ENCODE measurements around the gene ATP13A4.

The ATP13A4 gene

GRCh38 chr3:193554811-193555210, at the start of gene ATP13A4:
ATP13A4 (minus strand) TSS chr3:193554895; CDS start chr3:193554799, 96 bp downstream.
- no peak within 1 kb of the TSS for H3K4me3 ChIP-seq (ENCODE audit: low read depth, low read length)

DNA sequence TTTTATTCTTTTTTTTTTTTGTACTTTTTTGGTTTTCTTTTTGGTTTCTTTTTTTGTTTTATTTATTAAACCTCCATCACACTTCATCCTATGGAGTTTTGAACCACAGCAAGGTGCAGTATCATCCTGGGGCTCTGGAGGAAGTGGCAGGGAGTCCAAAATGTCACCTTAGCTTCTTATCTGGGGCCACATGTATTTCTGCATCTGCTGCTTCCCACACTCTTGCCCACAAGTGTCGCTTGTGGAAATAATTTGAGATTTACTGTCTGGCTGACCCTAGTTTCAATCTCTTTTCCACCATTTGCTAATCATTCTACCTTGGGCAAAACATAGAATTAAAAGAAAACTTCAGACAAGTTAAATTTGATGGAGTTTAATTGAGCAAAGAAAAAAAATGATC, 44.7 kb upstream of the ATP13A4 start:
- no peak overlapping the region for H3K4me3 ChIP-seq (ENCODE audit: low read depth, low read length)

- H3K4me3 ChIP-seq (ENCODE audit: low read depth, low read length), result no peak overlapping the region
These were observed 43.5 kb upstream of the ATP13A4 start for GRCh38 chr3:193598202-193598601.

- no peak overlapping the region for H3K4me3 ChIP-seq (ENCODE audit: low read depth, low read length)
These were observed 41.3 kb upstream of the ATP13A4 start for GRCh38 chr3:193595939-193596487.

DNA sequence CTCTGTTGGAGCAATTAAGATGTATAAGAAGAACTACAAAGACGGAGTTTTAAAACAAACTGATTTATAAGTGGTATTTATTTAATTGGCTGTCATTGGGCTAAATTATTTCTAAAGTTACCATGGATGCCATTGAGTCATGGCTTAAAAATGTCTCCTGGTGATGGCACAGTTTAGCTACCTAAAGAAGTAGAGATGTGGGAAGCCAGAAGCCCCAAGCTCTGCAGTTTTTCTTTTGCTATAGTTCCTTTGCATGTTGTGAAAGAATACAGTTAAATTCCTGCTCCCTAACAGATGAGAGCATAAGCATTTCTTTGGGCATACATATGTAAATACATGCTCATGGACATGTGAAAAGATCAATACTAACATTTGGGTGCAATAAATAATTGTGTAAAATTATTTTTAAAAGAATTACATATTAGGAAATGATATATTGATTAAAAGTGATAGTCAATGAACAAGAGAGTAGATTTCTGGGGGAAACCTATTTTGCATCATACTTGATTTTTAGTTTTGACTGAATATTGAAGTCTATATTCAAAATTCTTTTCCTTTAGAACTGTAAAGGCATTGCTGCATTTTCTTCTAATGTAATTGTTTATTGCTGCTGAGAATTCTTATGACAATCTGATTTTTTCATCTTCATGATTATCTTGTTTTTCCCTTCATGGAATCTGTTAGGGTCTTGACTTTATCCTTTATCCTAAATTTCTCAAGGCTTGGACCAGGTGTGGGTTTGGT, 40.4 kb upstream of the ATP13A4 start:
- no peak overlapping the region for H3K4me3 ChIP-seq (ENCODE audit: low read depth, low read length)

DNA sequence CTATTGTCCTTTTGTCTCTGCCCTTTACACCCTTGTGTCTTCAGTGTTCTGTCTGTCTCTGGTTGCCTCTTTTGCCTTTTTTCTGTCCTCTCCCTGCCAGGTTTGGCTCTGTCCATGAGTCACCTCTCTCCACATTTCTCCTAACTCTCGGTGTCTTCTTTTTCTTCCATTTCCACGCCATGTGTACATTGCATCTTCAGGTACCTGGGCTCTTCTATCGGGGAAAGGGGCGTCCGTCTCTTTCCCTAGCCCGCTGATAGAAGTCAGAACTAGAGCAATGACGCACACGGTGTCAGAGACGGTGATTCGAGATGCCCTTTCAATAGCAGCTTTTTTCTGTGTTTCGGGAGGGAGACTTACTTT, 39.0 kb upstream of the ATP13A4 start:
- peak overlapping the region; percentile 89 for H3K4me3 ChIP-seq (ENCODE audit: low read depth, low read length)

- H3K4me3 ChIP-seq (ENCODE audit: low read depth, low read length), result peak within 1 kb of the TSS; percentile 89
These were observed 38.4 kb upstream of the ATP13A4 start, which contains the start of gene OPA1 for GRCh38 chr3:193592841-193593667. OPA1 (plus strand) TSS chr3:193593208; CDS start chr3:193593378, 170 bp downstream.

- H3K4me3 ChIP-seq (ENCODE audit: low read depth, low read length), result no peak overlapping the region
These were observed 35.6 kb upstream of the ATP13A4 start for GRCh38 chr3:193590088-193590856.

DNA sequence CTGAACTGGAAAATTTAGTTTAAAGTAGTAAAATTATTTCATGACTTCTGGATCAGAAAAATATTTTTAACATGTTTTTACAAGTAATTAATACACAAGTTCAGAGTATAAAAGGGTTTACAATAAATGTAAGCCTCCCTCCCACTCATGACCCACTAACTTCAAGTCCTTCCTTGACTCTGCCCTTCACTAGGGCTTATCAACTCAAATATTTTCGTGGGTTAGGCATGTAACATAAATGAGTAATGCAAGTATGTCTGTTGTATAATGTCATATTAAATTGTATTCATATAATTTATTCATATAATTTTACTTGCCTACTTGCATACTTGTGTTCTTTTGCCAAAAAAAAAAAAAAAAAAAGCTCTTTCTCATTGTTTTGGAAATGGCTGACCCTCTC, 34.9 kb upstream of the ATP13A4 start:
- no peak overlapping the region for H3K4me3 ChIP-seq (ENCODE audit: low read depth, low read length)

GRCh38 chr3:193589129-193589528, 34.4 kb upstream of the ATP13A4 start:
- H3K4me3 ChIP-seq (ENCODE audit: low read depth, low read length), result no peak overlapping the region

DNA sequence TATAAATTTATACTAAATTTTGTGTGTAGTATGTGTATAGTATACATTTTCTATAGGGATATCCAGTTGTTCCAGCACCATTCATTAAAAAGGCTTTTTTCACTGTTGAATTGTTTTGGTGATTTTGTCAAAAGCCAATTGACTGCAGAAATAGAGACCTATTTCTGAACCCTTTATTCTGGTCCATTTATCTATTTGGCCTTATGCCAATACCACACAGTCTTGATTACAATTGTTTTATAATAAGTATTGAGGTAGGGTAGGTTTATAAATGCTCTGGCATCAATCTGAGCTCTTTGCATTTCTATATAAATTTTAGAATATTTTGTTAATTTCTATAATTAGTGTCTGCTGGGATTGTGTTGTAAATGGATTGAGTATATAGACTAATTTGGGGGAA, 31.8 kb upstream of the ATP13A4 start:
- no peak overlapping the region for H3K4me3 ChIP-seq (ENCODE audit: low read depth, low read length)

DNA sequence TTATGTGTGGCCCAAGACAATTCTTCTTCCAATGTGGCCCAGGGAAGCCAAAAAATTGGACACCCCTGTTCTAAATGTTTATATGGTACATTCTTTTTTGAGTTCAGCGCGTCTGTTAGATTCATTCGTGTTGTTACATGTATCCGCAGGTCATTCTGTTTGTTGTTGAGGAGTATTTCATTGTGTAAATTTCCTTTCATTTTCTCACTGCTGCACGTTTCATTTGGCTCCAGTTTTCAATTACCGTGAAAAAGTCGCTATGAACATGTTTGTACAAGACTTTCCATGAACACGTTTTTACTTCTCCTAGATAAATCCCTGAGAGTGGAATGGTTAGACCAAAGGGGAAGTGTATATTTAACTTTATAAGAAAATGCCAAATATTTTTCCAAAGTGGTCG, 30.8 kb upstream of the ATP13A4 start:
- no peak overlapping the region for H3K4me3 ChIP-seq (ENCODE audit: low read depth, low read length)

- H3K4me3 ChIP-seq (ENCODE audit: low read depth, low read length), result no peak overlapping the region
These were observed 19.9 kb upstream of the ATP13A4 start for GRCh38 chr3:193574488-193575070.

GRCh38 chr3:193573403-193574191, 18.9 kb upstream of the ATP13A4 start:
- no peak overlapping the region for H3K4me3 ChIP-seq (ENCODE audit: low read depth, low read length)

DNA sequence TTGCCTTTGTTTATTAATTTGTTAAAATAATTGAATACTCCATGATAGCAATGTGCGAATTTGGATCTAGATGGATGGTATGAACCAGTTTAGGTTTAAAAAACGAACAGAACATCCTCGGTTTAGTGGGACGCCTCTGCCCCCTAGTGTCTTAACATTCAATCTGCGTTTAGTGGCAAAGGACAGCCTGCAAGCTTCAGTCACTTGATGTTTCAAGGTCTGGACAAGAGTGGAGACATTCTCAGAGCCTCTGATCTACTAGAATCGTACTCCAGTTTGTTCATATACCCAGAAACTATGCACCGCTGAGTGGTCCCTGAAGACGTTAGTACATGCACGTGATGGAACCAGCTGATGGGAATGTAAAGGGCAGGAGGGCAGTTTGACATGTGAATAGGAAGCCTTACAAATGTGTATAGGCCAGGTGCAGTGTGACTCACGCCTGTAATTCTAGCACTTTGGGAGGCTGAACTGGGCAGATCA, 17.8 kb upstream of the ATP13A4 start:
- H3K4me3 ChIP-seq (ENCODE audit: low read depth, low read length), result no peak overlapping the region

GRCh38 chr3:193569119-193569518, 14.4 kb upstream of the ATP13A4 start:
- no peak overlapping the region for H3K4me3 ChIP-seq (ENCODE audit: low read depth, low read length)

- no peak overlapping the region for H3K4me3 ChIP-seq (ENCODE audit: low read depth, low read length)
These were observed 9.3 kb upstream of the ATP13A4 start for GRCh38 chr3:193564012-193564411.

DNA sequence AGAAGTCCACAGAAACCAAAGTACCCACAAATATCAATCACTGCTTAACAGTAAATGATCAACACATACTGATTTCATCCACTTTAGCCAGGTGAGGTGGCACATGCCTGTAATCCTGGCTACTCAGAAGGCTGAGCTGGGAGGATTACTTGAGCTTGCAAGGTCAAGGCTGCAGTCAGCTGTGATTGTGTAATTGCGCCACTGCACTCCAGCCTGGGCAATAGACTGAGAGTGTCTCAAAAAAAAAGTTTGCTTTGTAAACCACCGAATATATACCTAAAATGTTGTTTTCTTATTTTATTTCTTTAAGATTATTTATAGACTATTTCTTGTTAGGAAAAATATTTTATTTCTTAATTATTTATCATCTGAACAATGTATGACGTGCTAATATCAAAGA, 8.7 kb upstream of the ATP13A4 start:
- H3K4me3 ChIP-seq (ENCODE audit: low read depth, low read length), result no peak overlapping the region

GRCh38 chr3:193560870-193561269, 6.2 kb upstream of the ATP13A4 start:
- H3K4me3 ChIP-seq (ENCODE audit: low read depth, low read length), result no peak overlapping the region

DNA sequence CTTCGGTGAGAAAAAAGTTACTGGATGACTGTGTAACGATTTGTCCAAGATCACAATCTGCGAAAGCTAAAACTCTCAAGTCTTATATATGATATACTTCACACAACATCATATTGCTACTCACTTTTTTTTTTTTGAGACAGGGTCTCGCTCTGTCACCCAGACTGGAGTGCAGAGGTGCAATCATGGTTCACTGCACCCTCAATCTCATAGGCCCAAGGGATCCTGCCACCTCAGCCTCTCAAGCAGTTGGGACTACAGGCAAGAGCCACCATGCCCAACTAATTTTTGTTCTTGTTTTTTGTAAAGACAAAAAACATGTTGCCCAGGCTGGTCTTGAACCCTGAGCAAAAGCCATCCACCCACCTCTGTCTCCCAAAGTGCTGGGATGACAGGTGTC, 5.4 kb upstream of the ATP13A4 start:
- H3K4me3 ChIP-seq (ENCODE audit: low read depth, low read length), result no peak overlapping the region

Measured in iPS-11a (cell line).